ENCODE measurements around the gene TMEM271.
"Not testable (repeated sequence)": the region's sequence is repeated elsewhere in the genome, so short reads cannot be mapped to it uniquely, and the experiment has no call there.

Gene TMEM271

DNA sequence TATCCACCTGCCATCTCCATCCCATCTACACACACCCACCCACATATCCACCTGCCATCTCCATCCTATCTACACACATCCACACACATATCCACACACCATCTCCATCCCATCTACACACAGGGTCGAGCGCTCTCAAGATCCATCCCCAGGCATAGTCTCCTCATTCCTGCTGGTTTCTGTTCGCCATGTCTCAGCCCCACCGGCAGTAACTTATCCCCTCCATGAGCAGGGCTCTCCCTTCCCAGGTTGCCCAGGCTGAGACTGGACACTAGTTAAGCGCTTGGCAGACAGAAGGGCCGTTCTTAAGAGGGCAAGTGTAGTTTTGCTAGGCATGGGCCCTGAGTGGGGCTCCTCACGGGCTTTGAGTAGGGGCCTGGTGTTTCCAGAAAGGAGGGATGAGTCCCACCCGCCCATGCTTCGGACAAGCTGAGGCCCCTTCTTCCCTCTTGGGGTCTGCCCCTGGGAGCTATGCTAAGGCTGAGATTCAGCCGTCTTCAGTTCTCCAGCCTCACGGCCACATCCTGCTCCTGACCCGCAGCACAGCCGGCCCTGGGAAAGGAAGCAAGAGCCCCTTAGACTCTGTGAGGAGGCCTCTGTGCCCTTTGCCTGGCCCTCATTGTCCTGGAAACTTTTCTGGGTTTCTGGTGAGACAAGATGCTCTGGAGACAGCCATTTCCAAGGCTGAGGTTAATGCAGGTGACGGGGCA is 20.4 kb downstream of the TMEM271 start:
- intact Hi-C loops (cut with DNase I; ENCODE audit: low total_unique reads) = no loop called here
- TF ChIP-seq, protein P1, sequence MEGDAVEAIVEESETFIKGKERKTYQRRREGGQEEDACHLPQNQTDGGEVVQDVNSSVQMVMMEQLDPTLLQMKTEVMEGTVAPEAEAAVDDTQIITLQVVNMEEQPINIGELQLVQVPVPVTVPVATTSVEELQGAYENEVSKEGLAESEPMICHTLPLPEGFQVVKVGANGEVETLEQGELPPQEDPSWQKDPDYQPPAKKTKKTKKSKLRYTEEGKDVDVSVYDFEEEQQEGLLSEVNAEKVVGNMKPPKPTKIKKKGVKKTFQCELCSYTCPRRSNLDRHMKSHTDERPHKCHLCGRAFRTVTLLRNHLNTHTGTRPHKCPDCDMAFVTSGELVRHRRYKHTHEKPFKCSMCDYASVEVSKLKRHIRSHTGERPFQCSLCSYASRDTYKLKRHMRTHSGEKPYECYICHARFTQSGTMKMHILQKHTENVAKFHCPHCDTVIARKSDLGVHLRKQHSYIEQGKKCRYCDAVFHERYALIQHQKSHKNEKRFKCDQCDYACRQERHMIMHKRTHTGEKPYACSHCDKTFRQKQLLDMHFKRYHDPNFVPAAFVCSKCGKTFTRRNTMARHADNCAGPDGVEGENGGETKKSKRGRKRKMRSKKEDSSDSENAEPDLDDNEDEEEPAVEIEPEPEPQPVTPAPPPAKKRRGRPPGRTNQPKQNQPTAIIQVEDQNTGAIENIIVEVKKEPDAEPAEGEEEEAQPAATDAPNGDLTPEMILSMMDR (IDR thresholded peaks at IDR 0.05) = no peak
- no peaks in the 10 kb centered on the region for H3K9me3 ChIP-seq

DNA sequence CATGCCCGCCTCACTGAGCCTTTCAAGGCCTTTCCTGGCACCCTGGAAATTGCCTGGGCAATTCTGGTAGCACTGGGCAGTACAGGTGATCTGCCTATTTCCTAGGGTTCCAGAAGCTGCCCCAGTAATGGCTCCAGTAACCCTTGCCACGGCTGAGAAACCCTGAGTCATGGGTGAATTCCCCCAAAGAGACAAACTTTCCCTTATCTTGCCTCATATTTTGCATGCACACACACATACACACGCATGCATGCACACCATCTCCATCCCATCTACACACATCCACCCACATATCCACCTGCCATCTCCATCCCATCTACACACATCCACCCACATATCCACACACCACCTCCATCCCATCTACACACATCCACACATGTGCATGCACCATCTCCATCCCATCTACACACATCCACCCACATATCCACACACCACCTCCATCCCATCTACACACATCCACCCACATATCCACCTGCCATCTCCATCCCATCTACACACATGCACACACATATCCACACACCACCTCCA is 21.2 kb downstream of the TMEM271 start:
- H3K4me1 ChIP-seq; H3K27me3 ChIP-seq; H3K4me3 ChIP-seq; H3K36me3 ChIP-seq; H3K27ac ChIP-seq; H3K9me3 ChIP-seq; intact Hi-C loops (cut with DNase I; ENCODE audit: low total_unique reads): not testable (repeated sequence)
- peak in 1 of 2 donors; percentile 33 for DNase-seq

More for the DNA sequence above, 20.4 kb downstream of the TMEM271 start:
- Histone ChIP-seq H3K4me1 (no peaks in the 10 kb centered on the region), H3K27me3 (peaks cover 0 to 10% of the 10 kb centered on the region in 2 donors), H3K4me3 (no peak overlapping the region), H3K36me3 (no peaks in the 10 kb centered on the region), H3K27ac (no peak overlapping the region)
- peak in 1 of 2 donors; percentile 47 for DNase-seq

DNA sequence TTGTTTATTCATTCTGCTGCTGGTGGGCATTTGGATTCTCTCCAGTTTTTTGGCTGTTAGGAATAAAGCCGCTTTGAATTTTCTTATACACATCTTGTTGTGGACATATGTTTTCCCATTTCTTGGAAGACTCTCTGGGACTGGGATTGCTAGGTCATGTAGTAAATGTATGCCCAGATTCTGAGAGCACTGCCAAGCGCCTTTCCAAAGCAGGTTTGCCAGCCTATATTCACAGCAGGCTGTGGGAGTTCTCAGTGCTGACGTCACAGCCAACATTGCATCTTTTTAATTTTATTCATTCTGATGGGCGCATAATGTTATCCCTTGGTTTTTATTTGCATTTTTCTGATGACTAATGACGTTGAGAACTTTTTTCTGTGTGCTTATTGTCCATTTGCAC is 24.1 kb downstream of the TMEM271 start:
- Histone ChIP-seq H3K4me3 (no peak overlapping the region), H3K36me3 (no peaks in the 10 kb centered on the region), H3K9me3 (no peaks in the 10 kb centered on the region), H3K4me1 (no peaks in the 10 kb centered on the region), H3K27me3 (peaks cover 0 to 10% of the 10 kb centered on the region in 2 donors), H3K27ac (no peak overlapping the region)
- DNase-seq = no peak
- intact Hi-C loops (cut with DNase I; ENCODE audit: low total_unique reads) = no loop called here
- TF ChIP-seq, protein P1 (IDR thresholded peaks at IDR 0.05) = no peak

DNA sequence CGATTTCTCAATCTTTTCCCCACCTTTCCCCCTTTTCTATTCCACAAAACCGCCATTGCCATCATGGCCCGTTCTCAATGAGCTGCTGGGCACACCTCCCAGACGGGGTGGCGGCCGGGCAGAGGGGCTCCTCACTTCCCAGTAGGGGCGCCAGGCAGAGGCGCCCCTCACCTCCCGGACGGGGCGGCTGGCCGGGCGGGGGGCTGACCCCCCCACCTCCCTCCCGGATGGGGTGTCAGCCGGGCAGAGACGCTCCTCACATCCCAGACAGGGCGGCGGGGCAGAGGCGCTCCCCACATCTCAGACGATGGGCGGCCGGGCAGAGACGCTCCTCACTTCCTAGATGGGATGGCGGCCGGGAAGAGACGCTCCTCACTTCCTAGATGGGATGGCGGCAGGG is 25.8 kb downstream of the TMEM271 start:
- H3K4me3 ChIP-seq; H3K4me1 ChIP-seq; H3K9me3 ChIP-seq; H3K27me3 ChIP-seq; intact Hi-C loops (cut with DNase I; ENCODE audit: low total_unique reads); H3K36me3 ChIP-seq; H3K27ac ChIP-seq: not testable (repeated sequence)
- peak in 1 of 2 donors; percentile 35 for DNase-seq

DNA sequence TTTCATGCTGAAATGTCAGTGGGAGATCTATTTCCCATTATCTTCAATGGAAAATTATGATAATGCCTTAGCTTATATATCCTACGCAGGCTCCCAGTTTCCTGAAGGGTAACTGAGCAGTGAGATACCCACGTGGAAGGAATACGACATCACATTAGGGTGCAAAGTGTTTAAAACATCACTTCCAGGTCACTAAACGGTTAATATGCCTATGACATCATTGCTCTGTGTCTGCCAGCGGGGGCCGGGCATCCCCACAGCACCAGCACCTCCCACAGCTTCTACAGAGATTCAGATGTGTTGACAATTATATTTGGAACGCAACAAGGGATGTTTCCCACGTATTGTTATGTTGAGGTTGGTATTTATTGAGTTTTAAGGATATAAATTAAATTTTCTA is 27.1 kb downstream of the TMEM271 start:
- H3K9me3 ChIP-seq = no peaks in the 10 kb centered on the region
- TF ChIP-seq, protein P1 (IDR thresholded peaks at IDR 0.05) = no peak
- DNase-seq = no peak
- no peak overlapping the region for H3K4me3 ChIP-seq
- no peaks in the 10 kb centered on the region for H3K4me1 ChIP-seq
- no peak overlapping the region for H3K27ac ChIP-seq
- intact Hi-C loops (cut with DNase I; ENCODE audit: low total_unique reads) = no loop called here
- H3K27me3 ChIP-seq = no peaks in the 10 kb centered on the region
- H3K36me3 ChIP-seq = no peaks in the 10 kb centered on the region

DNA sequence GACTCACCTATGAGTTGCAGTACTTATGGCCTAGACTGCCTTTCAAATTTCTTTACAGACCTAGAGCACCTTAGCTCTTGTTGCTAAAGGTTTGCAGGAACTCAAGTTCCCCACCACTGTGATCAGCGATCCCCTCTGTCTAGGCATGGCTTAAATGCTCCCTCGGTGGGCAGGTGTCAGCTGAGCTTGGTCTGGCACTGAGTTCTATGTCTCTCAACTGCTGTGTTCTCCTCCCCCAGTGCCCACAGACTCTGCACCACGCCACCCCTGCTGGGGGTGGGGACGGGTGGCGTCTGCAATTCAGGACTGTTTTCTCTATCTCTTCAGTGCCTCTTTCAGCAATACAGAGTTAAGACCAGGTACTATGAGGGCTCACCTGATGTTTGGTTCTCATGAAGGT is 30.5 kb downstream of the TMEM271 start:
- Histone ChIP-seq H3K4me1 (no peaks in the 10 kb centered on the region), H3K4me3 (no peak overlapping the region), H3K9me3 (no peaks in the 10 kb centered on the region), H3K36me3 (no peaks in the 10 kb centered on the region), H3K27ac (no peak overlapping the region), H3K27me3 (no peaks in the 10 kb centered on the region)
- intact Hi-C loops (cut with DNase I; ENCODE audit: low total_unique reads) = no loop called here
- peak in 1 of 2 donors; percentile 12 for DNase-seq
- TF ChIP-seq, protein P1 (IDR thresholded peaks at IDR 0.05) = no peak

Measured in tibial artery (tissue), 4 donors.